ENCODE data around the gene RARG. TPM values are rescaled to one million over a fixed set of nuclear protein-coding genes. Genes with fewer than 3 reads are reported as not detected.

The RARG gene
- total and polyA plus RNA-seq, 2 of the 8 experiments (the other 6 are each of a cell fraction or from before 2014, with no cell fraction given), result 68.6 to 68.9 TPM

- Histone ChIP-seq H3K27me3 (replicated peaks in 1 of 4; ENCODE audit: control insufficient read depth in 3 of 4, extremely low read depth in 1 of 4, insufficient read depth in 3 of 4, low read length in 3 of 4) (no peaks in the 10 kb centered on the region), H2BK20ac (ENCODE audit: low read length) (no peak overlapping the region), H3K79me2 (ENCODE audit: control insufficient read depth in 1 of 2, insufficient read depth in 2 of 2, low read length in 2 of 2) (peaks cover 0 to 11% of the 10 kb centered on the region in 2 experiments; a peak in 2 of 4 replicates), H3K4me2 (ENCODE audit: insufficient read depth in 1 of 2, low read depth in 2 of 2, low read length in 2 of 2) (no peak overlapping the region), H3K27ac (ENCODE audit: low read depth, low read length) (no peak overlapping the region), H2AFZ (ENCODE audit: low read length) (no peak overlapping the region), H3K23me2 (ENCODE audit: low read depth, low read length) (peaks cover 5% of the 10 kb centered on the region), H3K4ac (replicated peaks; ENCODE audit: insufficient read length, low read depth, low read length) (no peak overlapping the region), H2BK120ac (replicated peaks; ENCODE audit: low read depth, low read length) (no peak overlapping the region), H4K20me1 (replicated peaks in 1 of 2; ENCODE audit: control insufficient read depth in 1 of 2, insufficient read depth in 2 of 2, low read length in 2 of 2) (peaks cover 2 to 13% of the 10 kb centered on the region in 2 experiments), H3K14ac (ENCODE audit: insufficient read length) (no peak overlapping the region), H3K9ac (replicated peaks in 1 of 4; ENCODE audit: extremely low read depth in 1 of 4, low read depth in 3 of 4, low read length in 3 of 4) (no peak overlapping the region), H3K9me3 (ENCODE audit: insufficient read depth in 2 of 2, low read depth in 1 of 2, low read length in 1 of 2) (no peaks in the 10 kb centered on the region), H3K79me1 (ENCODE audit: low read depth, low read length) (peaks cover 2% of the 10 kb centered on the region; the same call in 1 of the 2 replicates), H3K4me1 (replicated peaks in 1 of 4; ENCODE audit: control insufficient read depth in 3 of 4, insufficient read depth in 4 of 4, low read length in 3 of 4) (peaks cover 1 to 7% (median 5%) of the 10 kb centered on the region in 4 experiments; a peak in 6 of 7 replicates), H3K36me3 (ENCODE audit: control insufficient read depth in 2 of 4, insufficient read depth in 4 of 4, low read length in 3 of 4) (peaks cover 12 to 56% (median 36%) of the 10 kb centered on the region in 4 experiments), H2BK15ac (ENCODE audit: low read length) (no peak overlapping the region), H3K4me3 (ENCODE audit: extremely low read depth in 1 of 4, insufficient read depth in 2 of 4, low read depth in 3 of 4, low read length in 4 of 4) (no peak overlapping the region), H3K18ac (ENCODE audit: extremely low read depth, low read length) (no peak overlapping the region), H3K23ac (ENCODE audit: insufficient read length) (no peak overlapping the region), H2BK5ac (ENCODE audit: low read depth, low read length) (no peak overlapping the region), H4K91ac (replicated peaks; ENCODE audit: insufficient read length, low read length) (no peak overlapping the region), H2AK5ac (ENCODE audit: low read depth, low read length) (no peak overlapping the region), H2BK12ac (ENCODE audit: low read depth, low read length) (no peak overlapping the region), H3K56ac (replicated peaks; ENCODE audit: insufficient read length, low read depth, low read length) (no peak overlapping the region), H4K5ac (ENCODE audit: insufficient read length, low read depth, low read length) (no peak overlapping the region), H4K8ac (ENCODE audit: extremely low read depth, insufficient read depth, low read length) (no peak overlapping the region; the same call in 1 of the 2 replicates)
- ChIA-PET POLR2A (ENCODE audit: partially characterized antibody) (interaction anchor here (0.9 to 1.3 kb wide), 4 partner anchors 10 to 136 kb away, joined by 3 to 5 read pairs (median 4); partner anchors contain the start of gene AAAS), CTCF (ENCODE audit: partially characterized antibody) (interaction anchor here (0.7 to 11.1 kb wide), 11 partner anchors 8 to 136 kb away, joined by 3 to 164 read pairs (median 5); partner anchors contain the start of genes AAAS and ITGB7)
- no peak for TF ChIP-seq SUZ12 (IDR thresholded peaks at IDR 0.05; ENCODE audit: low read length)
- TF ChIP-seq GABPA (IDR thresholded peaks at IDR 0.05; ENCODE audit: borderline replicate concordance, insufficient read depth, low read length), result no peak
- TF ChIP-seq KDM5A (IDR thresholded peaks at IDR 0.05; ENCODE audit: low read length), result no peak
- no peak for TF ChIP-seq ASH2L (IDR thresholded peaks at IDR 0.05; ENCODE audit: low read length)
- no peak for TF ChIP-seq BACH1 (IDR thresholded peaks at IDR 0.05; ENCODE audit: low read length)
- no peak for FAIRE-seq
- WGBS, 2 experiments (ENCODE audit: extremely low coverage in 1 of 2, insufficient coverage in 1 of 2, insufficient read length in 1 of 2, insufficient replicate concordance in 2 of 2, low coverage in 1 of 2, low lambda C conversion rate in 2 of 2, missing lambda C conversion rate in 1 of 2), result 95% methylated on average over 6 of the region's 6 CpGs; no CpG with 5 or more reads in 1 of the 2 experiments
- DNase-seq (ENCODE audit: low read depth in 1 of 2, low spot score in 2 of 2), result no peak
Measured at GRCh38 chr12:53184828-53185227, 47.2 kb downstream of the RARG start.
